GM12875 (cell line): Measurements from ENCODE around the gene WWOX.

Experiments used
- H3K4me3 ChIP-seq: one replicate; pipeline ENCODE4 v1.5.1; 2011; ENCODE audit warnings: low read depth, low read length, control low read depth
- TF ChIP-seq, protein P1 (sequence below): IDR thresholded peaks from 2 replicates; pipeline ENCODE4 v1.5.1; 2011; ENCODE audit warnings: low read depth, mild to moderate bottlenecking, control low read depth, inconsistent platforms, low read length, moderate library complexity, borderline replicate concordance; ENCODE audit not compliant: insufficient read depth

Gene WWOX

DNA sequence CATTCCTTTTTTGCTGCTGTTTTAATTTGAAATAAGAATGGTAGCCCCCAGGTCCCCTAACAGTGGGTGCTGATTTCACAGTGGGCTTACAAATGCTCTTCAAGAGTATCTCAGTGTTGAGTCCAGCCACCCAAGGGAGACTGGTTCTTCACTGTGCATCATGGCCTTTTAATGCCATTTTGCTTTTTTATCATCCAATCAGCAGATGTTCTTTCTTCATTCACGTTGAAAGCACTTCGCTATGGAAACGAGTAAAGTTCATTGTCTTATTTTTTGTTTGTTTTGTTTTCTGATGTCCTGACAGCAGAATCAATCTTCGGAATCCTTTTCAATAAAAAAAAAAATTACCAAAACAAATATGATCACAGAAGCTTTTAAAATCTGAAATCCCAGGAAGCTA is 1072.0 kb downstream of the WWOX start:
- no peak overlapping the region for H3K4me3 ChIP-seq
- TF ChIP-seq, protein P1, sequence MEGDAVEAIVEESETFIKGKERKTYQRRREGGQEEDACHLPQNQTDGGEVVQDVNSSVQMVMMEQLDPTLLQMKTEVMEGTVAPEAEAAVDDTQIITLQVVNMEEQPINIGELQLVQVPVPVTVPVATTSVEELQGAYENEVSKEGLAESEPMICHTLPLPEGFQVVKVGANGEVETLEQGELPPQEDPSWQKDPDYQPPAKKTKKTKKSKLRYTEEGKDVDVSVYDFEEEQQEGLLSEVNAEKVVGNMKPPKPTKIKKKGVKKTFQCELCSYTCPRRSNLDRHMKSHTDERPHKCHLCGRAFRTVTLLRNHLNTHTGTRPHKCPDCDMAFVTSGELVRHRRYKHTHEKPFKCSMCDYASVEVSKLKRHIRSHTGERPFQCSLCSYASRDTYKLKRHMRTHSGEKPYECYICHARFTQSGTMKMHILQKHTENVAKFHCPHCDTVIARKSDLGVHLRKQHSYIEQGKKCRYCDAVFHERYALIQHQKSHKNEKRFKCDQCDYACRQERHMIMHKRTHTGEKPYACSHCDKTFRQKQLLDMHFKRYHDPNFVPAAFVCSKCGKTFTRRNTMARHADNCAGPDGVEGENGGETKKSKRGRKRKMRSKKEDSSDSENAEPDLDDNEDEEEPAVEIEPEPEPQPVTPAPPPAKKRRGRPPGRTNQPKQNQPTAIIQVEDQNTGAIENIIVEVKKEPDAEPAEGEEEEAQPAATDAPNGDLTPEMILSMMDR: no peak

DNA sequence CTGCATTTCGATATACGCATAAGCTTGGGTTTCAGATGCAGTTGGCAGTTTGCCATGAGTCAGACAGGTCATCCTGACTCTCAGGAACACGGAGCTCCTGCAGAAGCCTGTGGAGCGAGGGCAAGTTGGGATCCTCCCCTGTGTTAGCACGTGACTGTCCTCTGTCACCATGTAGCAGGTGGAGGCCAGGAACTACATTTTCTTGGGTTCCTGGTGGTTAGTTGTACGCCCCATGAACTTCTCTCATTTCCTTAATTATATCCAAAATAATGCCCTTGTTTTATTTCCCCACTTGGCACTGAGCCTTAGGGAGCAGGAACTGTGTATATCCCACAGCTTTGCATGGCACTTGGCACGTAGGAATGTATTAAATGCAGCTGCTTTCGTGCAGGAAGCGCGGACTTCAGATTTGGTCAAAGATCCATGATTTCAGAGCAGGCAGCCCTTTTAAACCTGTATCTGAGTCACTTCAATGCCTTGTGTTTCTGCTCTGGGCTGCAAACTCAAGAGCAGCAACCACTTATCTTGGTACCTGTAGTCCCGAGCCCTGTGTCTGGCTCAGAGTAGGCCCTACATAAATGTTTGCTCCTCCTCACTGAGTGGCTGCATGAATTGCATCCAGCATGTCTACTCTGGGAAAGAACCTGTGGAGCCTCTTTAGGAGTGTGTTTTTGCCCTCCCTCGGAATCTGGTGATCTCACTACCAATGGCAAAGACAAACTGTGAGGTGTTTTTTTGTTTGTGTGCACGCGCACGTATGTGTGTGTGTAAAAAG is 1072.7 kb downstream of the WWOX start:
- H3K4me3 ChIP-seq: no peak overlapping the region
- TF ChIP-seq, protein P1: no peak

DNA sequence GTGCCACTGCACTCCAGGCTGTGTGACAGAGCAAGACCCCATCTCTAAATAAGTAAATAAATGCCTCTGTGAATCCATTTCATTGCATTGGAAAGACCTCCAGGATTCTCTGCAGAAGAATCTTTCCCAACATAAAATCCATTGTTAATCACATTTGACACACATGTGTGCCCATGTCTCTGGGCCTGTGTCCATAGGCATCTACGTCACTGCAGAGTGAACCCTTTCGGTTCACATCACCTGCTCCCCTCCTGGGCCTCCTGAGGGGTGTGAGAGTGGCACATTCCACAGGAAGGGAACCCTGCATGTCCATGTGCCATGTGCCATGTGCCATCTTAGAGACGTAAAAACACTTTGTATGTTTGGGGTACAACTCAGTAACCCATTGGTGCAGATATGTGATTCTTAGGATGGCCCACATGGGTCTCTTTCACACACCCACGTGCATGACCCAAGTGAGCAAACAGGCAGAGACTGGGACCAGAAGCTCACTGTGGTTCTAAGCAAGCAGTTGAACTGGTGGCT is 1073.6 kb downstream of the WWOX start:
- H3K4me3 ChIP-seq: no peak overlapping the region
- TF ChIP-seq, protein P1: no peak

DNA sequence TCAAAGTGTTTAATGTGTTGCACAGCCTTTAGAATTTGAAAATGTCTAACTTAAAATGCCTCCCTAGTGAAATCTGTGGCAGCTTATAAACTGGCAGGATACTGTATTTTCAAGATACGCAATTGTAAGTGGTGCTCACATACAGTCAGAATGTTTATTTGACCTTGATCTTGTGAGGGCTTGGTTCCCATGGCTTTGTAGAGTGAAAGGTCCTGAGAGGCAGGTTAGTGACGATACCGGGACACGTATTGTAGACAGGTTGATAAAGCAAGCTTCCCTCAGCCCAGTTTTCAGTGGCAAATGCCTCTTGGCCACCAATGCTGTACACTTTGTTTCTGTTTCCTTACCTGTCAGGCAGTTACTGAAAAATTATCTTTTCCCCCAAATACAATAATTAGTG is 1074.5 kb downstream of the WWOX start:
- no peak overlapping the region for H3K4me3 ChIP-seq
- TF ChIP-seq, protein P1: no peak

DNA sequence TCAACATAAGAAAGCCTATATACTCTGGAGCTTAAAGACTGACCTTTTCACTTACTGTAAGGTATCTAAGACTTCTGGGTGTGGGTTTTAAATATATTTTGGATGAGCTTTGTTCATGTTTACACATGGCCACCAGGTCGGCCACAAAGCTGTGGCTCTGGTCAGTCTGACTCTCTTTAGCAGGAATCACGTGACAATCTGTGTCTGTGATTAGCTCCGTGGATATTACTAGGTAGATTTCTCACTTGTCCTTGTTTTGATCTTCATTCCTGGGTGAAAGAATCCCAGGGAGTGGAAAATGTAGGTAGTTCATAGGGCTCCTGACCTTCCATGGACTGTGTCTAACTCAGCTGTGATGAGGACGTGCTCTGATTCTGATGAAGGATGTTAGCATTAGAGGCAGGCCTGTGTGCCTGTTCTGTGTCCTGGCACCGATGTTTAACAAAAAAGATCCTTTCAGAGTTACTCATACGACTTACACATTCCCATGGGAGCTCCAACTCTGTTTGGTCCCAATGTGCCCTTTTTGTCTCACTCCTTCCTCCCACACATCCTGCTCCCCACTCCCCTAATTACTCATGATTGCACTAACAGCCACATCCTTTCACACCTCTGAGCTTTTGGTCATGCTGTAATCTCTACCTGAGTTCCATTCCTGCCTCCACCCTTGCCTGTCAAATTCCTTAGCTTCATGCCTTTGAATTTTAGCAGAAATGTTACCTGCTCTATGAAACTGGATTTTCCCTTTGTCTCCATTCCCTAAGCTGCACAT is 1076.0 kb downstream of the WWOX start:
- TF ChIP-seq, protein P1: no peak
- no peak overlapping the region for H3K4me3 ChIP-seq

DNA sequence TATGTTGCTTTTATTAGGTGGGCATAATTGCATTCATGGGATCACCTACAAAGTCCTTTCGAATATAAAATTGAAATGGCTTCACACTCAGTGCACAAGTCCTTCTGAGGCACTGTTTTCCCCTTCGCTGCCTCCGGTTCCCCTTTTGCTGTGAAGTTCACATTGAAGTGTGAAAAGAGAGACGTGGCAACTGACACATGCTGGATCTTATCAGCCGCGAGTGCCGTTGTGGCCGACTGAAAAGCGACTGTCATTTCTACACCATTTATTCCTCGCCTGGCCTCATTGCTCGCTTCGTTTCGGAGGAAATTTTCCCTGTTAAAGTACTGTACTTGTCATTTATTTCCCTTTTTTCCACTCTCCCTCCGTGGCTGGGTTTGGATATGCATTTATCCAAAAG is 1077.6 kb downstream of the WWOX start:
- H3K4me3 ChIP-seq: no peak overlapping the region
- TF ChIP-seq, protein P1: no peak

DNA sequence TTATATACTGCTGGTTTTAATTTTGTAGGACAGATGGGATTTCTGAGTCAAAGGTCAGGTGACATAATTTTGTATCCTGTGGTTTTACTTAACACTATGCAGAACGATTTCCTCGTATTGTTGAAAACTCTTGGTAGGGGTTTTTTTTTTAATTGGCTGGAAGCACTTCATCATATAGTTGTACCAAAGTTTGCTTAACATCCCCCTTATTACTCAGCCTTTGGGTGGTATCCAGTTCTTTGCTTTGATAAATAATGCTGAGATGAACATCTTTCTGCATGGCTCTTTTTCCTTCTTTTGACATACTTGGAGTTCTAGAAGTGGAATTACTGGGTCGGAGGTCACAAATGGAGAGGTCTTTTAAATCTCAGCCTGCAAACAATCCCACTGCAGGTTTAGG is 1082.0 kb downstream of the WWOX start:
- TF ChIP-seq, protein P1: no peak
- H3K4me3 ChIP-seq: no peak overlapping the region
